GM12874 (cell line): ENCODE measurements around the gene METTL23.

Experiments used
- CTCF ChIP-seq: IDR thresholded peaks from 2 replicates; pipeline ENCODE4 v1.5.1; 2011; ENCODE audit warnings: low read depth, mild to moderate bottlenecking, control low read depth, low read length, moderate library complexity; ENCODE audit not compliant: insufficient read depth

The METTL23 gene

GRCh38 chr17:76722279-76722678 lies 4.4 kb upstream of the METTL23 start:
- TF ChIP-seq CTCF: no peak

DNA sequence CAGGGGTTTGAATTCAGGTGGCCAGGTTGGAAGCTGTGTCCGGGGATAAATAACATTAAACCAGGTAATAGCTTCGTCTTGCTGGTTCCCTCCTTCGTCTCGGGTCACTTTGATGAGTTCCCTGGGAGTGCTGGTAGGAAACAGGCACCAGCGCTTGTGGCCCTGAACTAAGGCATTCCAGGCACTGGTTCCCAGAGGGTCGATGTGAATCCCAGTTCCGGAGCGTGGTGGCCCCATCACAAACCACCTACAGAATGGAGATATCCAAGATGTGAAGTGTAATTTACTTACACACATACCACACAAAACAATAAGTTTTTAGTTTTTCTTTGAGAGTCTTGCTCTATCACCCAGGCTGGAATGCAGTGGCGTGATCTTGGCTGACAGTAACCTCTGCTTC lies 2.8 kb upstream of the METTL23 start:
- TF ChIP-seq CTCF: no peak

GRCh38 chr17:76725580-76726230 lies 934 bp upstream of the METTL23 start:
- no peak for TF ChIP-seq CTCF

DNA sequence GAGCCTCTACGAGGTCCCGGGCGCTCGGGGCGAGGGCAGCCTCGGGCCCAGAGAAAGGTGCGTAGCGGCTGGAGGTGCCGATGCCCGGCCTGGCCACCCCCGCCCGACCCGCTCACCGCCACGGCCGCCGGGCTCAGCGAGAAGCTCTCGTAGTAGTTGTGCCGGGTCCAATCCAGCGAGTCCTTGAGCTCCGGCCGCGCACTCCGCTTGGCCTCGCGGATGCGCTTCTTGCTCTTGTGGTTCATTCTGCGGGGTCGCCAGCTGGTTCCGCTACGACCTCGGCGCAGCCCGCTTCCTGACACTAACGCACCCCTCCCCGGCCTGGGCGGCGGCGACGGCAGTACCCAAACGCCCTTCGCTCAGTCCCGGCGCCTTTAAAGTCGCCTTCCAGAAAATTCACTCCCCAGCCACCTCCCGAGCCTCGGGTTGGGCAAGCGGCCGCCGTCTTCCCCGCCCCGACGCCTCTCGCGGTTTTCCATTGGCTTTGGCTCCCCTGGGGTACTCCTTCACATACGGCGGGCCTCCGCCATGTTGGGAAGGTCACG lies 336 bp upstream of the METTL23 start, which contains the start of gene JMJD6:
Gene JMJD6 (minus strand): TSS at position 376 of the 545 bp plus-strand sequence. CDS start 131 bp downstream, at position 245.
- no peak for TF ChIP-seq CTCF

DNA sequence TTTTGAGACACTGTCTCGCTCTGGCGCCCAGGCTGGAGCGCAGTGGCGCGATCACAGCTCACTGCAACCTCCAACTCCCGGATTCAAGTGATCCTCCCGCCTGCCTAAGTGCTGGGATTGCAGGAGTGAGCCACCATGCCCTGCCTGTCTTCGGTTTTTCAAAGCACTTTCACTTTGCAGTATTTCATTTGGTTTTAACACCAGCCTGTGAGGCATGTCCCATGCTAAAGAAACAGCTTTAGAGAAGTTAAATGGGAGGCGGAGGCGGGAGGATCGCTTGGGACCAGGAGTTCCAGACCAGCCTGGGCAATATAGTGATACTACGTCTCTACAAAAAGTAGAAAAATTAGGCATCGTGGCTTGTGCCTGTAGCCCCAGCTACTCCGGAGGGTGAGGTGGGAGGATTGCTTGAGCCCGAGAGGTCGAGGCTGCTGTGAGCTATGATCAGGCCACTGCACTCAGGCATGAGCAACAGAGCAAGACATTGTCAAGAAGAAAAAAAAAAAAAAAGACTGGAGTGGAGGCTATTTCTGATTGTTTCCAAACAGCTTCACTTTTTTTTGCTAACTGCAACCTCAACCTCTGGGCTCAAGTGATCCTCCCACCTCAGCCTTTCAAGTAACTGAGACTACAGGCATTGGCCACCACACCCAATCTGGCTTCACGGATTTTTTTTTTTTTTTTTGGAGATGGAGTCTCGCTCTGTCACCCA lies 1.3 kb downstream of the METTL23 start:
- no peak for TF ChIP-seq CTCF

- no peak for TF ChIP-seq CTCF
Observed at GRCh38 chr17:76732734-76733617, 6.3 kb downstream of the METTL23 start.

GRCh38 chr17:76733618-76733957 lies 6.9 kb downstream of the METTL23 start:
- no peak for TF ChIP-seq CTCF
